SKM-1 (cell line): ENCODE data around the gene PPP2R2D.
"Not testable (repeated sequence)": the region's sequence is repeated elsewhere in the genome, so short reads cannot be mapped to it uniquely, and the experiment has no call there.

Experiments
- DNase-seq: peaks from one replicate; lab custom pipeline; 2025; ENCODE audit not compliant: unreplicated experiment; lab: John Stamatoyannopoulos, UW

PPP2R2D gene

DNA sequence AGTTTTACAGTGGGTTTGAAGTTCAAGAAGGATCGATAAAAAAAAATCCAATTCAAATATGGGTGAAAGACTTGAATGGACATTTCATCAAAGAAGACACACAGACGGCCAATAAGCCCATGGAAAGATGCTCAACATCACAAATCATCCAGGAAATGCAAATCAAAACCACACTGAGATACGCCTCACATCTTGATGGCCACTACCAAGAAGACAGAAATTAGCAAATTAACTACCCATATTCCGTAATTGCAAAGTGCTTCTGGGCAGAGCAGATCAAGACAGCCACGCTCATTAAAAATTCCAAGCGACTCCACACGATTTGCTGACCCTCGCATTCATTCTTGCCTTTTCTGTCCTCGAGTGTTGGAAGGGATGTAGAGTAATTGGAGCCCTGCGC is 34.1 kb upstream of the PPP2R2D start:
- no peak for DNase-seq

DNA sequence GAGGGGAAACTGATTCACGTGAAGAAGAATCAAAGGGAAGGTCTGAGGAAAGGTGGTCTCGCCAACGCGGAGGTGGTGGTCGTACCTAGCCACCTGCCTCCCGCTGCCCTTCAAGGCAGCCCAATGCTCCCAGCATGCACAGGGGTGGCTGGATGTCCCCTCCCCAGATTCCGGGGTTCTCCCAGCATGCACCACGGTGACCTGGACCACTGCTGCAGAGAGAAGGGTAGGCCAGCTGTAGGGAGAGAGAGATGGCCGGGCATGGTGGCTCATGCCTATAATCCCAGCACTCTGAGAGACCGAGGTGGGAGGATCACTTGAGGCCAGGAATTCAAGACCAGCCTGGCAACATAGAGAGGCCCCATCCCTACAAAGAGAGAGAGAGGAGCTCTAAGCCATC is 32.4 kb upstream of the PPP2R2D start:
- no peak for DNase-seq

DNA sequence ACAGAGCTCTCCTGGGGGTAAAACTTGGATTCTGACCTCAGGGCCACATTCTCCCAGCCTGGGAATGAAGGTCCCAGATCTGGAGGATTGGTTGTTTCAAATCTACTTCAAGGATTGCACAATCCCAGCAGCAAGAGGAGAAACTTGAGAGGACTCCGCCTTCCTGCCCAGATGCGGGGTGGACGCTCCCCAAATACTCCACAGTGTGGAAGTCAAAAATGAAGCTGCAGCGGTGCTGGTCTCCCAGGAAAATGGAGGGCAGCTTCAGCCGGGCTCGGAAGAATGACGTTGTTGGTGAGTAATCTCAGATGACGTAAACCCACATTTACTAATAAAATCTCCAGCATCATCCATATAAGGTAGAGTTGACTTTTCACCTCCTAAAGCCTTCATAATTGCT is 31.5 kb upstream of the PPP2R2D start:
- DNase-seq, result no peak

DNA sequence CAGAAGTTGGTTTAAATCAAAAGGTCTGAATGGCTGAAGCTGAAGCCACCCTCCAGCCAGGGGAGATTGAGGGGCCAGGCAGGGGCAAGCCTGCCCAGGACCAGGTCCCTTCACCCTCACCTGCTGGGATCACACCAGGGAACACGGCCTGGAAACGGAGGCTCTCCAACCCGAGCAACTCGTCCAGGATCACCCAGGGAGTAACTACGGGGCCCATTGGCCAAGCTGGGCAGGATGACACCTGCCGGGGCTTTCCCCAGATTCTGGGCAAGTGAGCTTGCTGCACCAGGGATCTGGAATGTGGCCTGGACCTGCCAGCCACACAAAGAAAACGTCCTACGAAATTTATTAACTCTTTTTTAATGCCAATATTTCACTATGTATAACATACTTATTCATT is 30.4 kb upstream of the PPP2R2D start:
- DNase-seq, result no peak

DNA sequence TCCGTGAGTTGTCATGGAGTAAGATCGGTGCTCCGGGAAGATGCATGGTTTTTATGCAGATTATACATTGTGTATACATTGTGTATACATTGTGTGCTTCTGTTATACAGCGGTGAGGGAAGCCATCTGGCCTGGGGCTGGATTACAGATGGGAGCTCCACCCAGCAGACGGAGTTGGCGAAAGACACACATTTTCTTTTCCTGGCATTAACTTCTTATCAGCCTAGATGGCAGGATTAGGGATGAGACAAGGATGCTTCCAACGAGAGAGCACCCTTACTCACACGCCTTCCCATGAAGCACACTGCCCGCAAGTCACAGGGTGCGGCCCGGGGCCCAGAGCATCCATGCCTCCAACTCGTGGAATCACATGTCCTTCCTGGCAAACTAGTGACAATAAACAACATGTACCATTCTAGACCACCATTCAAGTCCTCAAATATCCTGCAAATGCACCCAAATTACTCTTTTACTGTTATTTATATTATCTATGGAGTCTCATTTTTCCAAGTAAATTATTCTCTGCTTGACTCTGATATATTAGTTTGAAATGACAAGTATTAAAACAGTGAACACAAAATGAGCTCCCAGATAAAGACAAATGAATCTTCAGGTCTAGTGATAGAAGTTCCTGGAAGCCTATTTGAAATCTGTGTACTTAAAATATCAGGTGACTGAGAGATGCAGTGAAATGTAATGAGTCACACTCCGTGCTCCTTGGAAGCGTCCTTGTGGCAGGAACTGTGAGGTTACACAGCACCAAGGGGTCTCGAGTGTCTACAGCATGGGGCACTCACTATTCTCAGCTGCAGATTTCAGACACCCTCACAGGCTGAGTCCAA is 29.8 kb upstream of the PPP2R2D start:
- DNase-seq, result no peak

DNA sequence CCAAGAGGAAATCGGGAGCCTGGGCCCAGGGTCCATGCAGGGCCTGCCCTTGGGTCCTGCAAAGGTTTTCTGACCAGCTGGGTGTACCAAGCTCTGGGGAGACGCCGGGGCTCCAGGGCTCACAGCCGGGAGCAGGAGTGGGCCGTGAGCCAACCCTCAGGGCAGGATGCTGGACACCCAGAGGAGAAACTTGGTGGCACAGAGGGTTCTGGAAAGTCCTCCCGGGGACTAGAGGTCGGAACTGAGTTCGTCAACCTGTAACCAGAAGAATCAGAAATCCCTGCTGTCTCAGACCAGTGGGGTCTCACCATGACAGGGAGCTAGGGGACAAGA is 29.2 kb upstream of the PPP2R2D start:
- no peak for DNase-seq

DNA sequence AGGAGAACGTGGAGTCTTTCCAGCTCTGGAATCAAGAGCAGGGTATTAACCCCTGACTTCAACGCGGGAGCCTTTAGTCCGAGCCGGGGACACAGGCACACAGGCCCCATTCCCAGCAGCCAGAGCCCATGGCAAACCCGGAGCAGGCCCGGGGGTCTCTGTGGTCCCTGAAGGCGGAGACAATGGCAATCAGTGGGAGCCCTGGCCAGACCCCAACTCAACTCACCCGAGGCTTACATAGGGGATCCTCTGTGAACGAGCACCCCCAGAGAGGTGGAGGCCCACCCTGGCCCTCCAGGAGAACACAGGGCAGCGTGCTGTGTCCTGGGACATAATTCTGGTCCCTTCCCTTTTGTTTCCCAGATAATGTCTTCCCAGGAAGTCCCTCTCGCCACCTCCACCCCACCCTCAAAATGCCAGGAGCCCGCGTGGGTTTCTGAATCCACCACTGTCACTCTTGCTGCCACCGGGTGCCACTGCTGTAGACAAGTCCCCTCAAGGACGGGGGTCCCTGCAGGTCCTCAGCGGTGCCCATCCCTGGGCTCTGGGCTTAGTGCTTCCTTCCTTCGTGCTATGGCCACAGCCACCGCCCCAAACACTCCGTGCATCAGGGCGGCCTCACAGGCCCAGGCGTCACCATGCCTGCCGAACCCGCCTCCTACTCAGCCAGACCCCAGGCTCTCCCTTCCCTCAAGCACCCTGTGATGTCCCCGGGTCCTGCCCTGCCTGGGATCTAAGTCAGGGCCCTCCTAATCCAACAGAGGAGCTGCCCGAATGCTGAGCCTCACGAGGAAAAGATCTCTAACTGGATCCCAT is 28.6 kb upstream of the PPP2R2D start:
- no peak for DNase-seq

DNA sequence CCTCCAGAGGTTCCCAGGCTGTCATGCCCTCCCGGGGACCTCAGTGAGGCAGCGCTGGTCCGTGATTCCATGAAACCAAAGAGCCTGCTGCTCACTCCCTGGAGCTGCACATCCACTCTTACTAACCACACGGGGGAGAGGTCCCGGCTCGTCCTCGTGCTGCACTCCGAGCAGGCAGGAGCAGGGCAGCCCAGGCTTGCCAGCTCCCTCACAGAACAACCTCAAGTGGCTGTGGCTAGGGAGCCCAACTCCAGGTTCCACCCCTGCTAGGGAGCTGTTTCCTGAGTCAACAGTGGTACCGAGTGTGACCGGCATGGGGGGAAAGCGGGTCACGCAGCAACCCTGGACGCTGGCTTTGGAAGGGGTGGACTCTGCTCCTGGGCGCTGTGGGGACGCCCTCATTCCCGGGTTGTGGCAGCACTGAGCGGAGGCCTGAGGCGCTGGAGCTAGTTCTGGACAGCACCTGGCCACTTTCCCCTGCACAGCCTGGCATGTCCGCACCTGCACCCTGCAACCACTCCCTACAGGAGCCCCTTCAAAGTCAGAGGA is 27.9 kb upstream of the PPP2R2D start:
- DNase-seq, result no peak

DNA sequence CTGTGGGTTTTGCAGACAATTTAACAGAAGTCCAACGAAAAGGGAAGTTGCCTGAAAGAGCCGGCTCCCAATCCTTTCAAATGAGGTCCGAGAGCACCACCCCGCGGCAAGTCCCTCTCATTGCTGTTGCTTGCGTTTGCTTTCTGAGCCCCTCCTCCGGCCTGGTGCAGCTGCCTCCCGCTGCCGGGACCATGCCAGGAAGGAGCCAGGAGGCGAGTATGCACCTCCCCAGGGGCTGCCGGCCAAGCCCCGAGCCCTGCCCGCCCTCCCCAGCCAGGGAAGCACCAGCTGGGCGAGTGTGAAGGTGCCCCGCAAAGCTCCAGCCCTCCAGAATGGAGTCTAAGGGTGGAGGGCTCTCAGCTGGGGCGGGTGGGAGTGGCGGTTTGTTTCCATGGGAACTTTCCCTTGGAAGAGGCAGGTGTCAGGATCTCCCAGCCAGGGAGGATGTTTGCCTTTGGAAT is 25.8 kb upstream of the PPP2R2D start:
- DNase-seq, result peak; percentile 93

DNA sequence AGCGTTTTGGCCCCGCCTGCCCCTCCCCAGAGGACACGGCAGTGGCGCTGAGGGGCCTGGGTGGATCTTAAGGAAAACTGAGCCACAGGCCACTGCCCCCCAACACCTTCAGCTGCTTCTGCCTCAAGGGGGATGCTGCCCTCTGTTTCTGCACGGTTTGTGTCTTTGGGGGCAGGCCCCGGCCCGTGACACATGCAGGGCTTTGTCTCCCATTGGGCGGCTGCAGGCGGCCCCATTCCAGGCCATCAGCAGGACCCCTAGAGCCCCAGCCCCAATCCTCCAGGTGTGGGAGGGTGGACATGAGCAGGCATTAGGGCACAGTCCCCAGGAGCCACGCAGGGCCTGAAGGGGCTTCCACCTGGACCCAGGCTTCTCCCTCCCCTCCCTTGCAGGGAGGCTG is 25.3 kb upstream of the PPP2R2D start:
- no peak for DNase-seq

DNA sequence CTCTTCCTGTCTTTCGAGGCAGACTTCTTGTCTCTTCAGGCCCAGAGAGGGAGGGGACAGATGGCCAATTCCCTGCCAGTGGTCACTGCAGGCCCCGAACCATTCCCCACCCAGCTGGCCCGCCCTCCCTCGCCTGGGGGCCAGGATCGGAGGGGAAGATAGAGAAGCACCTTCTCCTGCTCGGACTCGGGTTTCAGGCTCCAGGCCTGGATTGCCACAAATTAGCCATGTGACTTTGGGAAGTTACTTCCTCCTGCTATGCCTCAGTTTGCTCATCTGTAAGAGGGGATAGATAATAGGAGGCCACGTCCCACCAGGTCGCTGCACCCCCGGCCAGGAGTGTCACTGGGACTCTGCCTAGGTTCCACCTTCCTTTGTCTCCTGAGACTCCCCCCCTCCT is 24.8 kb upstream of the PPP2R2D start:
- DNase-seq, result no peak

DNA sequence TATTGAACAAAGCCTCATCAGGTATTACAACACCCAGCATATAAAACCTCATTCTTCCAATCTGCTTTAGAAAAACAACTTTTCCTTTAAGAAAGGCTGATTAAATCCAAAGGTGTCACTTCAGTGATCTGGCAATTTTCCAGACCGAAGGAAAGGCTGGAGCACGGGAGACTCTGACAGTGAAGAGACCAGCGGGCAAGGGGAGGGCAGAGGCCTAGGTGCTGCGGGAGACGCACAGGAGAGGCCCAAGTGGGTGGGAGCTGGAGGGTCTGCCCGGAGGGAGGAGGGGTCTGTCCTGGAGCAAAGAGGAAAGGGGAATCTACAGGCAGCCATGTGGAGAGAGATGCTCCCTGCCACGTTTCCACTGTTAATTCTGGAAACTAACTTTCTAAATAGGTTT is 24.3 kb upstream of the PPP2R2D start:
- no peak for DNase-seq

DNA sequence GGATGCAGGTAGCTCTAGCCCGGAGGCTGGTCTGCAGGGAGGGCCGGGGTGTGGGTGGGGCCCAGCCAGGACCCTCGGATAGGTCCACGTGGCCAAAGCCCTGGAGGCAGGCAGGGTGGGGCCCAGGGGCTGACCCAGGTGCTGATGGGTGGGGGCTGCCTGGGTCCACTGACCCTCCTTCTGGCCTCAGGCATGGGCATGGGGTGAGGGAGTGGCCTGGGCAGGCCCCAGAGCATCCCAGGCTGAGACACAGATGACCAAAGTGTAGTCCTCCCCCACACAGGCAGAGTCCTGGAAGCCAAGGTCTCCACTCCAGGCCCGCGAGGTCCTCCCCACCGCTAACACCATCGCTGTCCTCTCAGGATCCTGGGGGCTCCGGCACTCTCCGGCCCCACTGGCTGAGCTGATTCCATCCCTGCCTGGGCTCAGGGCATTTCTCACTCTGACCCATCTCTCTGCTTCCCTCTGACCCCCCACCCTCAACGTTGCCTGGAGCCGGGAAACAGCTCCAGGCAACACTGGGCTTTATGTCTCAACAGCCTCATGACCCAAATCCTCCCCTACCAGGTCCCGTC is 20.7 kb upstream of the PPP2R2D start:
- no peak for DNase-seq

DNA sequence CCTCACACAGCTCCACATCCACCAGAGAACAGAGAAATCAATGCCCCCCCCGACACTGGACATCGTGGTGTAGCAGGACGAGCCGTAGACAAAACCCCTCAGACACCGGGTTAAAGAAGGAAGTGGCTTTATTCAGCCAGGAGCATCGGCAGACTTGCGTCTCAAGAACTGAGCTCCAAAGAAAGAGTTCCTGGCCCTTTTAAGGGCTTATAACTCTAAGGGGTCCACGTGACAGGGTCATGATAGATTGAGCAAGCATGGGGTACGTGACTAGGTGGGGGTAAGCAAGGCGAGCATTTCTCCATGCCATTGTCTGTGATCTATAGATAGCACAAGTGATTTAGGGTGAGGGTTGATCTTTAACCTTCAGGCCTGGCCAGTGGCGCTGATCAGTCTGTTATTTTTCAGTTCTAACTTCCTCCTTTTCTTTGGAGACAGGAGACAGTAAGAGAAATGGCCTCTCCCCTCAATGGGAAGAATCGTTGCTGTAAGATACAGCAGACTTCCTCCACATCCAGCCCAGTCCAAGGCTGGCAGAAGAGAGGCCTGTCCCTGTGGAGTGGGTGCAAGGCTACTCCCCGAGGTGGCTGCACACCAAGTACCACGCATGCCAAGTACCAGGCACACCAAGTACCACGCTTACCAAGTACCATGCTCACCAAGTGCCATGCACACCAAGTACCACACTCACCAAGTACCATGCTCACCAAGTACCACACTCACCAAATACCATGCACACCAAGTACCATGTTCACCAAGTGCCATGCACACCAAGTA is 19.5 kb upstream of the PPP2R2D start:
- DNase-seq, result no peak

DNA sequence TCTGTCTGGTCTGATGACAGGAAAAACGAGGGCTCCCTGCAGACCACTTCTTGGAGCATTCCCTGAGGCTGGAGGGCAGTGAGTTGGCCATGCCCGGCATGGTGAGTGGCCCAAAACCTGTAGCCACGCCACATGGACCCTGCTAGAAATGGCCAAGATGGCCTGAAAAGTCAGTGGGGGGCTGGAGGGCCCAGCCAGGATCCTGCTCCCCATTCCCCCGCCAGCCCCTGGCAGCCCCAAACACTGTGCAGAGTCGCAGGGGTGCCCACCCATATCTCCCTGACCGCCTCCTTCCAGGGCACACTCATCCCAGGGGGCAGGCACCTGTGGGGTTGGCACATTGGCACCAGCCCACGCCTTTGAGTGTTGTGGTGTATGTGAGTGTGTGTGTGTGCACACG is 18.7 kb upstream of the PPP2R2D start:
- no peak for DNase-seq

DNA sequence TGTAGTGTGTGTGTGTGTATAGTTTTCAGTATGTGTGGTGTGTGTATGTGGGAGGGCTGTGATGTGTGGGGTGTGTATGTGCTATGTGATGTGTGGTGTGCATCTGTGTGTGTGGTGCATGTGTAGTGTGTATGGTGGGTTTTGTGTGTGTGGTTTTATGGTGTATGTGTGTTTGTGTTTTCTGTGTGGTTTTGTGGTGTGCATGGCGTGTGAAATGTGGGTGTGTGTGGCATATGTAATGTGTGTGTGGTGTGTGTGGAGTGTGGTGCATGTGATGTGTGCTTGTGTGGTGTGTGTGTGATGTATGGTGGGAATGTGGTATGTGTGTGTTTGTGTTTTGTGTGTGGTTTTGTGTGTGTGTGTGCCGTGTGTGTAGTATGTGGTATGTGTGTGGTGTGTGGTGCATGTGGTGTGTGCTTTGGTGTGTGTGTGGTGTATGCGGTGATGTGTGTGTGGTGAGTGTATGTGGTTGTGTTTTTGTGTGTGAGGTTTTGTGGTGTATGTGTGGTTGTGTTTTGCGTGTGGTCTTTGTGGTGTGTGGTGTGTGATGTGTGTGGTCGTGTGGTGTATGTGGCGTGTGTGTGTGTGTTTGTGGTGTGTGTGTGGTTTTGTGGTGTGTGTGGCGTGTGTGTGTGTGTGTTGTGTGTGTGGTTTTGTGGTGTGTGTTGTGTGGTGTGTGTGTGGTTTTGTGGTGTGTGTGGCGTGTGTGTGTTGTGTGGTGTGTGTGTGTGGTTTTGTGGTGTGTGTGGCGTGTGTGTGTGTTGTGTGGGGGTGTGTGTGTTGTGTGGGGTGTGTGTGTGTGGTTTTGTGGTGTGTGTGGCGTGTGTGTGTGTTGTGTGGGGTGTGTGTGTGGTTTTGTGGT is 18.0 kb upstream of the PPP2R2D start:
- no peak for DNase-seq

DNA sequence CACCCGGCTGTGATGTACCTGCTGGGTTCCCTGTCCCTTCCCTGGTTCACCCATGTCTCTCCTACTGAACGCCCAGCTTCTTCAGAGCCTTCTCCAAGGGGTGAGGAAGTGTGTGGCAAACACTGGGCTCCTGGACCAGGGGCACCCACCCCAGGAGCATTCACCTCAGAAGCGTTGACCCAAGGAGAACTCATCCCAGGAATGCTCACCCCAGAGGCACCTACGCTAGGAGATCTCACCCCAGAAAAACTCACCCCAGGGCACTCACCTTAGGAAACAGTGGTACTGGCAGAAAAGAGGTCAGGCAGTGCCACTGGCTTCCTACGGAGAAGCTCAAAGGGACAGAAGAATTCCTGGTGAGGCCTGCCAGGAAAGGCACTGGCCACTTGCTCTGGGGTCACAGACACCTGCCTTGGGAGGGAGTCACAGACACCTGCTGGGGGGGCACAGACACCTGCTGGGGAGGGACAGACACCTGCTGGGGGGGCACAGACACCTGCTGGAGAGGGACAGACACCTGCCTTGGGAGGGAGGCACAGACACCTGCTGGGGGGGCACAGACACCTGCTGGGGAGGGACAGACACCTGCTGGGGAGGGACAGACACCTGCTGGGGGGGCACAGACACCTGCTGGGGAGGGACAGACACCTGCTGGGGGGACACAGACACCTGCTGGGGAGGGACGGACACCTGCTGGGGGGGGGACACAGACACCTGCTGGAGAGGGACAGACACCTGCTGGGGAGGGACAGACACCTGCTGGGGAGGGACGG is 17.0 kb upstream of the PPP2R2D start:
- DNase-seq, result not testable (repeated sequence)

DNA sequence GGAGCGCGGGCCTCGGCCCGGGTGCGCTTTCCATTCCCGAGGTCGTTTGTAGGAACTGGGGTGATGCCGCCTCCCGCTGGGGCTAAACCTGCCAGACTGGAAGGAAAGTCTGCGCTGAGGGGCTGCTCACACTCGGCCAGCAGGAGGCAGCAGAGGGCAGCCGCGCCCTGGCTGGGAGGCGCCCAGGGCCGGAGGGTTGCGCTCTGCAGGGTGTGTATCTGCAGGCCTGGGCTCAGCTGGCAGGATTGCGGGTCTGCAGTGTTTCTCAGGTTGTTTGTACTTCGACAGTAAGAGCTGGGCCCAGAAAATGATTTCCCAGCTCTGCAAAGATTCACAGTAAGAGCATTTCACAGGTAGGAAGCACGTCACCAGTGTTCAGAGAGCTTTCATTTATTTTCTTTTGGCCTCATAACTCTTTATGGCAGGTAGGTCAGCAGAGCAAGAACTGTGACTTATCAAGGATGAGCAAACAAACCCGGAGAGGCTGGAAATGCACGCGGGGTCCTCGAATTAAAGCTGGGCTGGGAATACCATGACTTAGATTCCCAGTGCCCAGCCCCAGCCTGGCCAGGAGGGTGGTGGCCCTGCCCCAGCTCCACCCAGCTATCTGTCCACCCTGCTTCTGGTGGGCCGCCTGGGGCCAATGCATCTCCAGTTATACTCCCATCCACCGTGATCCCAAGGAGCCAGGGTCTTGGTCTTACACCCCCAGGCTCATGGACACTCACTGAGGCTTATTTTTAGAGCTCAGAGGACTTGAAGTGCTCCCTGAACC is 15.2 kb upstream of the PPP2R2D start:
- DNase-seq, result peak; percentile 41

DNA sequence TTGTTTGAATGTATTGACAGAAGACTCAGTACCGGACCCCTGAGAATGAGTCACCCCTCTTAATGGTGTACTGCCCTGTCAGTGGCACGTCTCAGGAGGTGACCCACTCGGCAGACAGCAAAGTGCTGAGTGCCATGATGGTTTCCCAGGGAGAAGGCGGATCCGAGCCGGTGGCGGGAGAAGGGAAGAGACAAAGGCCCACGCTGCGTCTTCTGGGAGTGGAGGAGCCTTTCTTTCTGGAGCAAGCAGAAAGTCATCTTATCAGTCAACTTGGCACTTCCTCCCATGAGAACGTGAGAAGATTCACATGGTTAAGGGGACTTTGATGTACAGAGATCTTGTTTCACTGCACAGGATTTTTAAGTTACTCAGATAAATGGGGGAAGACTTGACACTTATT is 14.6 kb upstream of the PPP2R2D start:
- DNase-seq, result no peak
